IMR-90 (cell line): ENCODE measurements around the gene KCNK15. TPM values are rescaled to one million over a fixed set of nuclear protein-coding genes. Genes with fewer than 3 reads are reported as not detected.
A peak's percentile ranks its signal among the peaks of the same experiment; 100 is the strongest.

Experiments
- ATAC-seq: fragments of 200-7000 bp; cut with Tn5 transposase; 2 replicates; pipeline ENCODE4 v1.9.1; 2020; ENCODE audit warnings: low read depth, mild to moderate bottlenecking, moderate library complexity
- BruUV-seq: library from RNA; stranded (reverse); fragments of 400-500 nt; replicated peaks from 2 replicates; lab custom pipeline; 2021; lab: Mats Ljungman, UMichigan
- CTCF ChIA-PET: fragments of 300-600 bp; formaldehyde crosslinking; extraction: SDS; loops from one replicate; lab custom pipeline; 2021; ENCODE audit warnings: antibody characterized with exemption; lab: Yijun Ruan, JAX
- POLR2A ChIA-PET: fragments of 300-600 bp; sonication (Branson Sonifier 250); formaldehyde crosslinking; loops from one replicate; lab custom pipeline; 2022; ENCODE audit warnings: antibody characterized with exemption; ENCODE audit not compliant: unreplicated experiment; lab: Charles Lee
- DNase-seq: peaks from one replicate; pipeline ENCODE4 v3.0.0; 2013
- H2AFZ ChIP-seq: replicated peaks from 2 replicates; pipeline ENCODE3; 2013; ENCODE audit warnings: low read length, mild to moderate bottlenecking; ENCODE audit not compliant: poor library complexity
- H2AK5ac ChIP-seq: 2 replicates; pipeline ENCODE4 v1.6.1; 2013; ENCODE audit warnings: low read depth, low read length, inconsistent platforms
- H2AK9ac ChIP-seq: replicated peaks from 2 replicates; pipeline ENCODE3; 2013; ENCODE audit warnings: mild to moderate bottlenecking, low read depth, low read length, moderate library complexity; ENCODE audit not compliant: poor library complexity
- H2BK120ac ChIP-seq: 2 replicates; pipeline ENCODE4 v1.6.1; 2013; ENCODE audit warnings: low read depth, low read length, inconsistent platforms
- H2BK15ac ChIP-seq: 3 replicates; pipeline ENCODE4 v1.6.1; 2013; ENCODE audit warnings: low read depth, low read length, inconsistent platforms
- H2BK20ac ChIP-seq: 2 replicates; pipeline ENCODE4 v1.6.1; 2013; ENCODE audit warnings: low read depth, mild to moderate bottlenecking, inconsistent platforms, low read length, moderate library complexity
- H2BK5ac ChIP-seq: 2 replicates; pipeline ENCODE4 v1.6.1; 2013; ENCODE audit warnings: mild to moderate bottlenecking, low read depth, low read length, inconsistent platforms; ENCODE audit not compliant: poor library complexity, severe bottlenecking
- H3K14ac ChIP-seq: replicated peaks from 2 replicates; pipeline ENCODE4 v1.6.1; 2013; ENCODE audit warnings: low read depth, low read length, inconsistent platforms
- H3K18ac ChIP-seq: 2 replicates; pipeline ENCODE4 v1.6.1; 2013; ENCODE audit warnings: low read depth, low read length, control low read depth
- H3K23ac ChIP-seq: 2 replicates; pipeline ENCODE4 v1.6.1; 2013; ENCODE audit warnings: low read depth, low read length, inconsistent platforms
- H3K27ac ChIP-seq: 2 replicates; pipeline ENCODE4 v1.5.1; 2013; ENCODE audit warnings: mild to moderate bottlenecking, control low read depth, low read length; ENCODE audit not compliant: insufficient read depth
- H3K27me3 ChIP-seq: 2 replicates; pipeline ENCODE4 v1.6.1; 2013; ENCODE audit warnings: low read length; ENCODE audit not compliant: control insufficient read depth, insufficient read depth
- H3K36me3 ChIP-seq: 2 replicates; pipeline ENCODE4 v1.6.1; 2013; ENCODE audit warnings: low read length, mixed read lengths; ENCODE audit not compliant: control insufficient read depth, insufficient read depth
- H3K4ac ChIP-seq: 2 replicates; pipeline ENCODE4 v1.6.1; 2013; ENCODE audit warnings: low read depth, low read length, inconsistent platforms
- H3K4me1 ChIP-seq: 2 replicates; pipeline ENCODE4 v1.6.1; 2013; ENCODE audit warnings: low read length, mixed read lengths; ENCODE audit not compliant: control insufficient read depth, insufficient read depth
- H3K4me2 ChIP-seq: 2 replicates; pipeline ENCODE4 v1.6.1; 2013; ENCODE audit warnings: low read depth, mild to moderate bottlenecking, control low read depth, low read length, moderate library complexity
- H3K4me3 ChIP-seq: 2 replicates; pipeline ENCODE4 v1.5.1; 2013; ENCODE audit warnings: low read depth, mild to moderate bottlenecking, control low read depth, low read length, moderate library complexity; ENCODE audit not compliant: insufficient read depth
- H3K56ac ChIP-seq: 2 replicates; pipeline ENCODE4 v1.6.1; 2013; ENCODE audit warnings: low read length, inconsistent platforms; ENCODE audit not compliant: insufficient read depth; ENCODE audit errors: extremely low read depth
- H3K79me1 ChIP-seq, 2 experiments: 2 replicates each; pipeline ENCODE4 v1.6.1; 2013; ENCODE audit warnings: low read length in 2 of 2, inconsistent platforms in 1 of 2, low read depth in 1 of 2
- H3K9ac ChIP-seq: 2 replicates; pipeline ENCODE4 v1.6.1; 2013; ENCODE audit warnings: low read depth, low read length, control low read depth
- H3K9me1 ChIP-seq: 2 replicates; pipeline ENCODE4 v1.6.1; 2013; ENCODE audit warnings: low read length, inconsistent platforms; ENCODE audit not compliant: insufficient read depth
- H3K9me3 ChIP-seq: 2 replicates; pipeline ENCODE4 v1.6.1; 2013; ENCODE audit warnings: low read length; ENCODE audit not compliant: control insufficient read depth, insufficient read depth
- H4K20me1 ChIP-seq: 2 replicates; pipeline ENCODE4 v1.6.1; 2013; ENCODE audit warnings: low read length, inconsistent platforms; ENCODE audit not compliant: insufficient read depth
- H4K5ac ChIP-seq: 2 replicates; pipeline ENCODE4 v1.6.1; 2013; ENCODE audit warnings: mild to moderate bottlenecking, low read depth, low read length, control low read depth
- H4K8ac ChIP-seq, 2 experiments: 2 replicates each; pipeline ENCODE4 v1.6.1; 2013; ENCODE audit warnings: low read depth in 2 of 2, low read length in 2 of 2, control low read depth in 1 of 2, inconsistent platforms in 1 of 2
- H4K91ac ChIP-seq: 2 replicates; pipeline ENCODE4 v1.6.1; 2013; ENCODE audit warnings: low read depth, low read length, inconsistent platforms; ENCODE audit not compliant: insufficient read depth
- BHLHE40 ChIP-seq: fragments of 150-350 bp; IDR thresholded peaks from 2 replicates; pipeline ENCODE4 v1.6.1; 2016; ENCODE audit warnings: mild to moderate bottlenecking, low read depth, low read length
- CEBPB ChIP-seq: IDR thresholded peaks from 2 replicates; pipeline ENCODE4 v1.6.1; 2012; ENCODE audit warnings: low read depth, low read length, improper control_type of control experiment
- CHD1 ChIP-seq: IDR thresholded peaks from 2 replicates; pipeline ENCODE4 v1.6.1; 2012; ENCODE audit warnings: low read depth, low read length, improper control_type of control experiment
- FOS ChIP-seq: fragments of 150-350 bp; IDR thresholded peaks from 2 replicates; pipeline ENCODE4 v1.6.1; 2016; ENCODE audit warnings: low read depth, low read length
- MAFK ChIP-seq: IDR thresholded peaks from 2 replicates; pipeline ENCODE4 v1.6.1; 2012; ENCODE audit warnings: low read depth, low read length, improper control_type of control experiment
- MAZ ChIP-seq: IDR thresholded peaks from 2 replicates; pipeline ENCODE4 v1.6.1; 2012; ENCODE audit warnings: low read depth, mild to moderate bottlenecking, low read length, improper control_type of control experiment, moderate library complexity, borderline replicate concordance
- MXI1 ChIP-seq: IDR thresholded peaks from 2 replicates; pipeline ENCODE4 v1.6.1; 2012; ENCODE audit warnings: low read depth, mild to moderate bottlenecking, low read length, moderate library complexity, borderline replicate concordance
- NFE2L2 ChIP-seq: fragments of 150-350 bp; IDR thresholded peaks from 2 replicates; pipeline ENCODE4 v1.6.1; 2016; ENCODE audit warnings: low read depth, mild to moderate bottlenecking, low read length
- POLR2A ChIP-seq: IDR thresholded peaks from 2 replicates; pipeline ENCODE4 v1.6.1; 2012; ENCODE audit warnings: mild to moderate bottlenecking, low read depth, low read length
- RAD21 ChIP-seq: IDR thresholded peaks from 2 replicates; pipeline ENCODE4 v1.6.1; 2012; ENCODE audit warnings: low read length, improper control_type of control experiment
- RFX5 ChIP-seq: IDR thresholded peaks from 2 replicates; pipeline ENCODE4 v1.8.0; 2012; ENCODE audit warnings: low read depth, mild to moderate bottlenecking, low read length, moderate library complexity
- SMC3 ChIP-seq: fragments of 150-350 bp; IDR thresholded peaks from 2 replicates; pipeline ENCODE4 v1.6.1; 2016; ENCODE audit warnings: low read depth, mild to moderate bottlenecking, antibody characterized with exemption, low read length, moderate library complexity
- WGBS, 2 experiments: methylation state at CpG; one replicate each; pipeline versions ENCODE4 v1.1.5 to v1.1.7; 2013; ENCODE audit warnings: missing lambda C conversion rate in 2 of 2; ENCODE audit not compliant: insufficient read length in 1 of 2; ENCODE audit errors: extremely low coverage in 2 of 2; 5-methylcytosine and 5-hydroxymethylcytosine counted together
- dilution Hi-C: fragments of 300-500 bp; cut with HindIII; formaldehyde crosslinking; loops from one replicate; pipeline ENCODE4 v1.14.3; 2018; ENCODE audit warnings: low sequenced_read_pairs; ENCODE audit not compliant: unreplicated experiment
- in situ Hi-C: fragments of 300-500 bp; cut with MboI; formaldehyde crosslinking; loops from 3 replicates; pipeline ENCODE4 v1.14.3; 2019; ENCODE audit warnings: low sequenced_read_pairs, inconsistent platforms, mixed read lengths
- intact Hi-C: fragments of 100-400 bp; cut with micrococcal nuclease; formaldehyde crosslinking; loops from 2 replicates; pipeline ENCODE4 v1.10.0; 2022
- polyA plus RNA-seq, 3 experiments: library from polyadenylated mRNA; depleted of rRNA; stranded (reverse); fragments of >200 nt; gene quantifications; 2 replicates each; pipeline ENCODE4 v1.2.3, GENCODE V29; 2012; ENCODE audit warnings: low replicate concordance in 1 of 3
- total RNA-seq: library from RNA; depleted of rRNA; stranded (reverse); fragments of >200 nt; gene quantifications from 2 replicates; pipeline ENCODE4 v1.2.3, GENCODE V29; 2012
- TF ChIP-seq, protein P1 (sequence below): conservative IDR thresholded peaks from 2 replicates; pipeline ENCODE4 v1.5.1; 2012; ENCODE audit warnings: mild to moderate bottlenecking, low read depth, low read length, improper control_type of control experiment
- TF ChIP-seq, protein P2 (sequence below): fragments of 150-350 bp; IDR thresholded peaks from 2 replicates; pipeline ENCODE4 v1.6.1; 2016; ENCODE audit warnings: low read depth, mild to moderate bottlenecking, low read length, moderate library complexity, borderline replicate concordance
- TF ChIP-seq, protein P3 (sequence below): fragments of 150-350 bp; IDR thresholded peaks from 2 replicates; pipeline ENCODE4 v1.6.1; 2017; ENCODE audit warnings: mild to moderate bottlenecking, antibody characterized with exemption, low read length, low read depth

KCNK15 gene
- total and polyA plus RNA-seq, 2 of the 4 experiments (the other 2 are of a cell fraction) = not detected

- in situ Hi-C loops = no loop called here
- H3K4me2 ChIP-seq = no peak overlapping the region
- no peak overlapping the region; the same call in 1 of the 2 replicates for H2BK20ac ChIP-seq
- no peaks in the 10 kb centered on the region for H3K79me1 ChIP-seq
- H4K8ac ChIP-seq = peak overlapping the region; percentile 4 to 48; a peak in 2 of 4 replicates
- peak overlapping the region; percentile 33 for H2AFZ ChIP-seq
- H3K4me3 ChIP-seq = no peak overlapping the region
- no peak overlapping the region; the same call in 1 of the 2 replicates for H3K18ac ChIP-seq
- WGBS, 2 experiments = 89% methylated on average over 7 of the region's 19 CpGs; no CpG with 5 or more reads in 1 of the 2 experiments
- no peak overlapping the region for H3K56ac ChIP-seq
- peaks cover 4% of the 10 kb centered on the region; the same call in 1 of the 2 replicates for H3K27me3 ChIP-seq
- peak overlapping the region; percentile 59 for H2BK120ac ChIP-seq
- BruUV-seq = no TSS peak
- H4K91ac ChIP-seq = peak overlapping the region; percentile 37; the same call in 1 of the 2 replicates
- peak overlapping the region; percentile 4; the same call in 1 of the 2 replicates for H4K5ac ChIP-seq
- ATAC-seq = no peak
- H3K14ac ChIP-seq = no peak overlapping the region
- ChIA-PET POLR2A (no interaction called here), CTCF (no interaction called here)
- peak overlapping the region; percentile 75; the same call in 1 of the 2 replicates for H2AK5ac ChIP-seq
- no peak overlapping the region for H2AK9ac ChIP-seq
- no peak overlapping the region for H2BK5ac ChIP-seq
- no peak overlapping the region for H3K27ac ChIP-seq
- no peaks in the 10 kb centered on the region for H3K9me3 ChIP-seq
- no peak overlapping the region for H3K9ac ChIP-seq
- peaks cover 8% of the 10 kb centered on the region for H3K4me1 ChIP-seq
- H3K36me3 ChIP-seq = no peaks in the 10 kb centered on the region
- H4K20me1 ChIP-seq = no peaks in the 10 kb centered on the region; the same call in 1 of the 2 replicates
- H3K4ac ChIP-seq = peak overlapping the region; percentile 53; the same call in 1 of the 2 replicates
- dilution Hi-C loops = no loop called here
- peaks cover 5% of the 10 kb centered on the region; the same call in 1 of the 2 replicates for H3K9me1 ChIP-seq
- H2BK15ac ChIP-seq = peak overlapping the region; percentile 76; the same call in 1 of the 3 replicates
- TF ChIP-seq POLR2A (no peak), BHLHE40 (no peak), CHD1 (no peak), MAZ (no peak), MXI1 (no peak), NFE2L2 (no peak), RAD21 (no peak), MAFK (no peak), FOS (no peak), SMC3 (no peak), CEBPB (no peak), RFX5 (no peak)
- TF ChIP-seq, protein P1, sequence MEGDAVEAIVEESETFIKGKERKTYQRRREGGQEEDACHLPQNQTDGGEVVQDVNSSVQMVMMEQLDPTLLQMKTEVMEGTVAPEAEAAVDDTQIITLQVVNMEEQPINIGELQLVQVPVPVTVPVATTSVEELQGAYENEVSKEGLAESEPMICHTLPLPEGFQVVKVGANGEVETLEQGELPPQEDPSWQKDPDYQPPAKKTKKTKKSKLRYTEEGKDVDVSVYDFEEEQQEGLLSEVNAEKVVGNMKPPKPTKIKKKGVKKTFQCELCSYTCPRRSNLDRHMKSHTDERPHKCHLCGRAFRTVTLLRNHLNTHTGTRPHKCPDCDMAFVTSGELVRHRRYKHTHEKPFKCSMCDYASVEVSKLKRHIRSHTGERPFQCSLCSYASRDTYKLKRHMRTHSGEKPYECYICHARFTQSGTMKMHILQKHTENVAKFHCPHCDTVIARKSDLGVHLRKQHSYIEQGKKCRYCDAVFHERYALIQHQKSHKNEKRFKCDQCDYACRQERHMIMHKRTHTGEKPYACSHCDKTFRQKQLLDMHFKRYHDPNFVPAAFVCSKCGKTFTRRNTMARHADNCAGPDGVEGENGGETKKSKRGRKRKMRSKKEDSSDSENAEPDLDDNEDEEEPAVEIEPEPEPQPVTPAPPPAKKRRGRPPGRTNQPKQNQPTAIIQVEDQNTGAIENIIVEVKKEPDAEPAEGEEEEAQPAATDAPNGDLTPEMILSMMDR = no peak
- TF ChIP-seq, protein P2, sequence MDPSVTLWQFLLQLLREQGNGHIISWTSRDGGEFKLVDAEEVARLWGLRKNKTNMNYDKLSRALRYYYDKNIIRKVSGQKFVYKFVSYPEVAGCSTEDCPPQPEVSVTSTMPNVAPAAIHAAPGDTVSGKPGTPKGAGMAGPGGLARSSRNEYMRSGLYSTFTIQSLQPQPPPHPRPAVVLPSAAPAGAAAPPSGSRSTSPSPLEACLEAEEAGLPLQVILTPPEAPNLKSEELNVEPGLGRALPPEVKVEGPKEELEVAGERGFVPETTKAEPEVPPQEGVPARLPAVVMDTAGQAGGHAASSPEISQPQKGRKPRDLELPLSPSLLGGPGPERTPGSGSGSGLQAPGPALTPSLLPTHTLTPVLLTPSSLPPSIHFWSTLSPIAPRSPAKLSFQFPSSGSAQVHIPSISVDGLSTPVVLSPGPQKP = no peak
- TF ChIP-seq, protein P3, sequence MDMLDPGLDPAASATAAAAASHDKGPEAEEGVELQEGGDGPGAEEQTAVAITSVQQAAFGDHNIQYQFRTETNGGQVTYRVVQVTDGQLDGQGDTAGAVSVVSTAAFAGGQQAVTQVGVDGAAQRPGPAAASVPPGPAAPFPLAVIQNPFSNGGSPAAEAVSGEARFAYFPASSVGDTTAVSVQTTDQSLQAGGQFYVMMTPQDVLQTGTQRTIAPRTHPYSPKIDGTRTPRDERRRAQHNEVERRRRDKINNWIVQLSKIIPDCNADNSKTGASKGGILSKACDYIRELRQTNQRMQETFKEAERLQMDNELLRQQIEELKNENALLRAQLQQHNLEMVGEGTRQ = no peak
- H3K23ac ChIP-seq = no peak overlapping the region
- no peak for DNase-seq
- intact Hi-C loops = loop anchor here (2.0 kb wide), 1 partner anchor 27 kb away; no protein-coding TSS in a partner anchor
These were observed 25.8 kb upstream of the KCNK15 start for GRCh38 chr20:44719841-44720240.
